HG03139 (cell line): ENCODE measurements around the gene MRAP.

Experiments
- ATAC-seq: cut with Tn5 transposase; IDR thresholded peaks from one replicate; pipeline ENCODE4 v1.9.1; 2021; ENCODE audit not compliant: unreplicated experiment

MRAP gene

GRCh38 chr21:32321480-32321879, 22.8 kb downstream of the MRAP start:
- ATAC-seq, result no peak

- ATAC-seq, result no peak
These were observed 23.4 kb downstream of the MRAP start for GRCh38 chr21:32322103-32322502.

GRCh38 chr21:32322676-32323075, 24.0 kb downstream of the MRAP start:
- no peak for ATAC-seq

GRCh38 chr21:32325706-32326105, 27.1 kb downstream of the MRAP start:
- ATAC-seq, result no peak

- no peak for ATAC-seq
These were observed 29.9 kb downstream of the MRAP start for GRCh38 chr21:32328595-32328994.

- no peak for ATAC-seq
These were observed 30.7 kb downstream of the MRAP start for GRCh38 chr21:32329331-32329730.

GRCh38 chr21:32329776-32330175, 31.1 kb downstream of the MRAP start:
- ATAC-seq, result no peak

- ATAC-seq, result no peak
These were observed 32.2 kb downstream of the MRAP start for GRCh38 chr21:32330784-32331311.

- ATAC-seq, result no peak
These were observed 33.0 kb downstream of the MRAP start for GRCh38 chr21:32331444-32332305.

GRCh38 chr21:32332463-32332951, 33.9 kb downstream of the MRAP start:
- ATAC-seq, result no peak

GRCh38 chr21:32333953-32334673, 35.5 kb downstream of the MRAP start:
- ATAC-seq, result no peak

- no peak for ATAC-seq
These were observed 36.4 kb downstream of the MRAP start for GRCh38 chr21:32334980-32335531.

- ATAC-seq, result no peak
These were observed 37.2 kb downstream of the MRAP start for GRCh38 chr21:32335601-32336575.

GRCh38 chr21:32336711-32337110, 38.1 kb downstream of the MRAP start:
- ATAC-seq, result no peak

GRCh38 chr21:32337206-32337605, 38.6 kb downstream of the MRAP start:
- no peak for ATAC-seq

- no peak for ATAC-seq
These were observed 39.7 kb downstream of the MRAP start for GRCh38 chr21:32338209-32338921.

- no peak for ATAC-seq
These were observed 42.5 kb downstream of the MRAP start for GRCh38 chr21:32340863-32341848.

GRCh38 chr21:32346951-32347350, 48.3 kb downstream of the MRAP start:
- no peak for ATAC-seq

GRCh38 chr21:32347351-32347750, 48.7 kb downstream of the MRAP start:
- ATAC-seq, result no peak
